GM19240 (cell line): ENCODE data around the gene NRCAM.
A peak's percentile ranks its signal among the peaks of the same experiment; 100 is the strongest.

ENCODE experiments used
- DNase-seq: peaks from one replicate; pipeline ENCODE4 v3.0.0; 2011; ENCODE audit warnings: low spot score; ENCODE audit not compliant: insufficient read length

NRCAM gene

GRCh38 chr7:108135446-108136190 is 320.6 kb downstream of the NRCAM start:
- DNase-seq, result peak; percentile 8

GRCh38 chr7:108134486-108134885 is 321.8 kb downstream of the NRCAM start:
- no peak for DNase-seq

- DNase-seq, result no peak
Measured at GRCh38 chr7:108132551-108133265, 323.5 kb downstream of the NRCAM start.

- no peak for DNase-seq
Measured at GRCh38 chr7:108130261-108130660, 326.0 kb downstream of the NRCAM start, which contains the start of gene LAMB4. LAMB4 (minus strand) TSS chr7:108130361; CDS start chr7:108123164, 7,197 bp downstream.

- no peak for DNase-seq
Measured at GRCh38 chr7:108129018-108129965, 326.9 kb downstream of the NRCAM start.

GRCh38 chr7:108128514-108128913 is 327.7 kb downstream of the NRCAM start:
- DNase-seq, result no peak

- no peak for DNase-seq
Measured at GRCh38 chr7:108127461-108127860, 328.8 kb downstream of the NRCAM start.

- DNase-seq, result no peak
Measured at GRCh38 chr7:108124820-108125219, 331.4 kb downstream of the NRCAM start.

- DNase-seq, result no peak
Measured at GRCh38 chr7:108122181-108122580, 334.1 kb downstream of the NRCAM start.

- DNase-seq, result no peak
Measured at GRCh38 chr7:108120933-108121332, 335.3 kb downstream of the NRCAM start.

GRCh38 chr7:108120196-108120595 is 336.0 kb downstream of the NRCAM start:
- DNase-seq, result no peak

GRCh38 chr7:108118959-108119358 is 337.3 kb downstream of the NRCAM start:
- DNase-seq, result no peak

- no peak for DNase-seq
Measured at GRCh38 chr7:108114117-108114841, 342.0 kb downstream of the NRCAM start.

- DNase-seq, result no peak
Measured at GRCh38 chr7:108112683-108113082, 343.6 kb downstream of the NRCAM start.

- DNase-seq, result no peak
Measured at GRCh38 chr7:108109221-108109908, 346.9 kb downstream of the NRCAM start.

- no peak for DNase-seq
Measured at GRCh38 chr7:108108131-108108530, 348.1 kb downstream of the NRCAM start.

- no peak for DNase-seq
Measured at GRCh38 chr7:108104324-108104723, 351.9 kb downstream of the NRCAM start.

- no peak for DNase-seq
Measured at GRCh38 chr7:108103558-108104298, 352.5 kb downstream of the NRCAM start.

GRCh38 chr7:108102671-108103312 is 353.4 kb downstream of the NRCAM start:
- DNase-seq, result no peak
